ENCODE data around the gene CHRM5. TPM values are rescaled to one million over a fixed set of nuclear protein-coding genes. Genes with fewer than 3 reads are reported as not detected.
A peak's percentile ranks its signal among the peaks of the same experiment; 100 is the strongest.

The CHRM5 gene
- total and polyA plus RNA-seq, 9 of the 15 experiments (the other 6 are each of a cell fraction or from before 2014, with no cell fraction given) = not detected

GRCh38 chr15:34079904-34080303 is 111.6 kb downstream of the CHRM5 start (continued):
- 0 out of 2 replicates have a peak, but pooled peaks have one; percentile 5 for TF ChIP-seq ZBTB40 (IDR thresholded peaks at IDR 0.05)
- TF ChIP-seq ZBTB40 (CRISPR knock-in tag; IDR thresholded peaks at IDR 0.05) = no peak
- no peak for TF ChIP-seq JUN (IDR thresholded peaks at IDR 0.05; ENCODE audit: borderline replicate concordance, low read depth, low read length)
- no peak for TF ChIP-seq JUN (CRISPR knock-in tag; IDR thresholded peaks at IDR 0.05; ENCODE audit: borderline replicate concordance)
- TF ChIP-seq MYC (IDR thresholded peaks at IDR 0.05; ENCODE audit: low read depth, low read length) = no peak
- no peak for TF ChIP-seq MYC (CRISPR knock-in tag; IDR thresholded peaks at IDR 0.05; ENCODE audit: borderline replicate concordance, low read depth)
- no peak for TF ChIP-seq BACH1 (tag; IDR thresholded peaks at IDR 0.05)
- no peak for TF ChIP-seq ILK (tag; IDR thresholded peaks at IDR 0.05; ENCODE audit: borderline replicate concordance, low read depth)
- TF ChIP-seq SIRT6 (IDR thresholded peaks at IDR 0.05; ENCODE audit: low read depth, low read length) = no peak
- TF ChIP-seq GATAD2A (IDR thresholded peaks at IDR 0.05) = 0 out of 2 replicates have a peak, but pooled peaks have one; percentile 59
- 0 out of 2 replicates have a peak, but pooled peaks have one; percentile 40 for TF ChIP-seq HLTF (IDR thresholded peaks at IDR 0.05)
- no peak for TF ChIP-seq BCLAF1 (IDR thresholded peaks at IDR 0.05; ENCODE audit: borderline replicate concordance in 1 of 2, control insufficient read depth in 1 of 2, low read depth in 2 of 2, low read length in 1 of 2)
- TF ChIP-seq DEAF1 (CRISPR knock-in tag; IDR thresholded peaks at IDR 0.05) = no peak
- TF ChIP-seq ZNF212 (CRISPR knock-in tag; IDR thresholded peaks at IDR 0.05) = no peak
- no peak for TF ChIP-seq KAT7 (CRISPR knock-in tag; IDR thresholded peaks at IDR 0.05; ENCODE audit: borderline replicate concordance)

All from K562 (cell line).